Astrocyte (in vitro differentiated cells and primary cell): Measurements from ENCODE around the gene RIPOR3.

Experiments
- CTCF ChIP-seq: IDR thresholded peaks from 2 replicates; pipeline ENCODE4 v1.5.1; 2011; ENCODE audit warnings: low read depth, mild to moderate bottlenecking, inconsistent platforms, low read length, moderate library complexity; ENCODE audit not compliant: insufficient read depth
- EZH2 ChIP-seq: IDR thresholded peaks from 2 replicates; pipeline ENCODE4 v1.6.1; 2012; ENCODE audit warnings: mild to moderate bottlenecking, low read length, inconsistent platforms; ENCODE audit not compliant: insufficient read depth

GRCh38 chr20:50689864-50690649, 1.3 kb downstream of the RIPOR3 start:
- TF ChIP-seq CTCF (no peak), EZH2 (no peak)
